AG09319 (cell line): ENCODE measurements around the gene SGMS1.
"Not testable (repeated sequence)": the region's sequence is repeated elsewhere in the genome, so short reads cannot be mapped to it uniquely, and the experiment has no call there.

Source experiments
- DNase-seq: peaks from one replicate; pipeline ENCODE4 v3.0.0-alpha.2; 2010; ENCODE audit warnings: low read depth; ENCODE audit errors: extremely low read depth
- TF ChIP-seq, protein P1 (sequence below): IDR thresholded peaks from 2 replicates; pipeline ENCODE4 v1.5.1; 2011; ENCODE audit warnings: low read depth, mild to moderate bottlenecking, inconsistent platforms, low read length, moderate library complexity

The SGMS1 gene

GRCh38 chr10:50456719-50457118 is 167.0 kb downstream of the SGMS1 start:
- no peak for DNase-seq
- TF ChIP-seq, protein P1, sequence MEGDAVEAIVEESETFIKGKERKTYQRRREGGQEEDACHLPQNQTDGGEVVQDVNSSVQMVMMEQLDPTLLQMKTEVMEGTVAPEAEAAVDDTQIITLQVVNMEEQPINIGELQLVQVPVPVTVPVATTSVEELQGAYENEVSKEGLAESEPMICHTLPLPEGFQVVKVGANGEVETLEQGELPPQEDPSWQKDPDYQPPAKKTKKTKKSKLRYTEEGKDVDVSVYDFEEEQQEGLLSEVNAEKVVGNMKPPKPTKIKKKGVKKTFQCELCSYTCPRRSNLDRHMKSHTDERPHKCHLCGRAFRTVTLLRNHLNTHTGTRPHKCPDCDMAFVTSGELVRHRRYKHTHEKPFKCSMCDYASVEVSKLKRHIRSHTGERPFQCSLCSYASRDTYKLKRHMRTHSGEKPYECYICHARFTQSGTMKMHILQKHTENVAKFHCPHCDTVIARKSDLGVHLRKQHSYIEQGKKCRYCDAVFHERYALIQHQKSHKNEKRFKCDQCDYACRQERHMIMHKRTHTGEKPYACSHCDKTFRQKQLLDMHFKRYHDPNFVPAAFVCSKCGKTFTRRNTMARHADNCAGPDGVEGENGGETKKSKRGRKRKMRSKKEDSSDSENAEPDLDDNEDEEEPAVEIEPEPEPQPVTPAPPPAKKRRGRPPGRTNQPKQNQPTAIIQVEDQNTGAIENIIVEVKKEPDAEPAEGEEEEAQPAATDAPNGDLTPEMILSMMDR = no peak

DNA sequence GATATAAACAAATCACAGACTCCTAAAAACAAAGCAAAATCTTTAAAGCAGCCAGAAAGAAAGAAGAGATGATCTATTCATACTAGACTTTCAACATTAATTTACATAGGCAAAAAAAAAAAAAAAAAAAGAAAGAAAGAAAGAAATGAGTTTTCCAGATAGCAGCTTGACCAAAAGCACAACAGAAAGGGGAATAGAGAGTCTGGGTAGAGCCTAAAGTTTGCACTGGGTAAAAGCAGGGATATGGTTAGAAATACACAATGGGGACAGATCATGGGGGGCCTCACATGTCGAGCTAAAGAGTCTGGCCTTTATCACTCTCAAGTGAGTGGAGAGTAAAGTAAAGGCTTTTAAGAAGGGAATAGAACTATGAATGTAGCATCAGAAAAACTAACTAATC is 169.8 kb downstream of the SGMS1 start:
- DNase-seq = no peak
- TF ChIP-seq, protein P1 = no peak

DNA sequence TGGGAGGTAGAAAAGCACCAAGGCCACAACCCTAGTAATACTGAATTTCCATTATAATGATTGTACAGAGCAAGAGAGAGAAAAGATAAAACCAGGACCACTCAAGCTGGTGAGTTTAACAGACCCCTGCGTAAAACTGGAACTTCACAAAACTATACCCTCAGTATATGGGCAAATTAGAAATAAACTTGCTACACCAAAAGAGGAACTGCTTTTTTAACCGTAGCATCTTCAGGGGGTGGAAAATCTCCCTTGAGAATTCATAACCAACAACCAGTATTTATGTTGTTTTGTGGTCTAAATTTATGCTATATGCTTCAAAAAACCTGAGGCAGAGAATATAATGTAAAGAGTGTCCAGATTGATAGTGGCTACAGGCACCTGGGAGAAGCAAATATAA is 171.2 kb downstream of the SGMS1 start:
- TF ChIP-seq, protein P1 = no peak
- DNase-seq = no peak

DNA sequence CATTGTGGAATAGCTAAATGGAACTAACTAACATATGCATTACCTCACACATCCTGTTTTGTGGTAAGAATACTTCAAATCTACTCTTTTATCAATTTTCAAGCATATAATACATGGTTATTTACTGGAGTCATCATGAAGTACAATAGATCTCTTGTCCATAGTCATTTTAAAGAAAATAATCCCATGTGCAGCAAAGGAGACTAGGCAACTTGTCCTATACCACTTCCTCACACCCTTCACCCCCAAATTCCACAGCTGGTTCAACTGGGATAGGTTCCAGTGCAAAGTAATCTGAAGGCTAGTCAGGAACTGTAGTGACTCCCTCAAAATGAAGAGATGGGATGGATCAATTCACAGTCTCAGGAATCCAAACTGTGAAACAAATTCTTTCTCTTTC is 176.1 kb downstream of the SGMS1 start:
- TF ChIP-seq, protein P1 = no peak

DNA sequence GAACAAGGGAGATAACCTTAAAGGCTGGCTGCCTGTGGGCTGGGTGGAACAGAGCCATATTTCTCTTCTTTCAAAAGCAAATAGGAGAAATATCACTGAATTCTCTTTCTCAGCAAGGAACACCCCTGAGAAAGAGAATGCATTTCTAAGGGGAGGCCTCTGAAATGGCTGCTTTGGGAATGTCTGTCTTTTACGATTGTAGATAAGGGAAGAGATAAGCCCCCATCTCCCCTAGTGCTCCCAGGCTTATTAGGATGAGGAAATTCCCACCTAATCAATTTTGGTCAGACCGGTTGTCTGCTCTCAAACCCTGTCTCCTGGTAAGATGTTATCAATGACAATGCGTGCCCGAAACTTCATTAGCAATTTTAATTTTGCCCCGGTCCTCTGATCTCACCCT is 178.0 kb downstream of the SGMS1 start:
- not testable (repeated sequence) for DNase-seq

More for the DNA sequence above, 176.1 kb downstream of the SGMS1 start:
- DNase-seq = no peak

DNA sequence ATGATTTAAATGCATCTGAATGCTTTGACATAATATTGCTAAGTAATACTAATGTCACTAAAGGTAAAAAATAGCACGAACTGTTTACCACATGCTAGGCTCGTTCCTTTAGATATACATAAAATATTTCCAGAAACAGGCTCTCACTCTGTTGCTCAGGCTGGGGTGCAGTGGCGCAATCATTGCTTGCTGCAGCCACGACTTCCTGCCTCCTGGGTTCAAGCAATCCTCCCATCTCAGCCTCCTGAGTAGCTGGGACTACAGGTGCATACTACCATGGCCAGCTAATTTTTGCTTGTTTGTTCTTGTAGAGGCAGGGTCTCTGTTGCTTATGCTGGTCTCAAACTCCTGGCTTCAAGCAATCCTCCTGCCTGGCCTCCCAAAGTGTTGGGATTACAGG is 183.3 kb downstream of the SGMS1 start:
- DNase-seq = no peak
- TF ChIP-seq, protein P1 = no peak

GRCh38 chr10:50439806-50440205 is 183.9 kb downstream of the SGMS1 start:
- TF ChIP-seq, protein P1 = no peak

DNA sequence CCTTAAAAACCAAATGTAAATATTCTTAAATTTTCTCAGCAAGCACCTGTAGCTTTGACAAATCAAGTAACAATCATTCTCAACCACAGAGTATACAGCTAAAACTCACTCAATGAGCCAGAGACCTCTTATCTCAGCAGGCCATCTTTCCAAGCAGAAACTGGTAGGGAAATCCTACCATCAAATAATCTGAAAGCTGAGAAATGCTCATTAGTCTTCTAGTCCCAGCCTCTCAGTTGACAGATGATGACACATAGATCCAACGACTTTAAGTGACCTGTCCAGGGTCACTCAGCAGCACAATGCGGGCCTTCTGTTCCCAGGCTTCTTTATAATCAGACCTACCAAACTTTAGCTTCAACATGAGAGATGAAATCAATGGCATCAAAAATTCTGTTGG is 184.6 kb downstream of the SGMS1 start:
- TF ChIP-seq, protein P1 = no peak
- no peak for DNase-seq

More at GRCh38 chr10:50439806-50440205, 183.9 kb downstream of the SGMS1 start:
- DNase-seq = no peak
